Measurements from ENCODE around the gene JAKMIP1. TPM values are rescaled to one million over a fixed set of nuclear protein-coding genes. Genes with fewer than 3 reads are reported as not detected.

Gene JAKMIP1
- total RNA-seq, 1 donor from 2014 or later = 0.54 TPM

GRCh38 chr4:6093671-6094070 lies 106.7 kb downstream of the JAKMIP1 start:
- no peak for TF ChIP-seq CTCF (conservative IDR thresholded peaks at IDR 0.05)
- H3K27ac Mint-ChIP-seq (ENCODE audit: unreplicated experiment) = no peak overlapping the region
- peaks cover 13% of the 10 kb centered on the region for H3K4me1 Mint-ChIP-seq
- peaks cover 9% of the 10 kb centered on the region for H3K27me3 Mint-ChIP-seq (ENCODE audit: low read depth)
- H3K36me3 Mint-ChIP-seq (ENCODE audit: low read depth) = no peaks in the 10 kb centered on the region
- no peaks in the 10 kb centered on the region for H3K9me3 Mint-ChIP-seq
- DNase-seq (ENCODE audit: low read depth, low spot score) = no peak
- H3K4me3 Mint-ChIP-seq = no peak overlapping the region

GRCh38 chr4:6092971-6093370 lies 107.4 kb downstream of the JAKMIP1 start:
- Mint-ChIP-seq H3K4me3 (no peak overlapping the region), H3K27me3 (ENCODE audit: low read depth) (peaks cover 9% of the 10 kb centered on the region), H3K9me3 (no peaks in the 10 kb centered on the region), H3K27ac (ENCODE audit: unreplicated experiment) (no peak overlapping the region), H3K36me3 (ENCODE audit: low read depth) (no peaks in the 10 kb centered on the region), H3K4me1 (peaks cover 13% of the 10 kb centered on the region)
- no peak for TF ChIP-seq CTCF (conservative IDR thresholded peaks at IDR 0.05)
- no peak for DNase-seq (ENCODE audit: low read depth, low spot score)

- no peaks in the 10 kb centered on the region for H3K36me3 Mint-ChIP-seq (ENCODE audit: low read depth)
- DNase-seq (ENCODE audit: low read depth, low spot score) = no peak
These were observed 108.2 kb downstream of the JAKMIP1 start for GRCh38 chr4:6092131-6092530.

GRCh38 chr4:6090931-6091330 lies 109.4 kb downstream of the JAKMIP1 start:
- H3K27ac Mint-ChIP-seq (ENCODE audit: unreplicated experiment) = no peak overlapping the region
- TF ChIP-seq CTCF (conservative IDR thresholded peaks at IDR 0.05) = no peak
- peaks cover 9% of the 10 kb centered on the region for H3K27me3 Mint-ChIP-seq (ENCODE audit: low read depth)
- no peaks in the 10 kb centered on the region for H3K9me3 Mint-ChIP-seq
- no peak for DNase-seq (ENCODE audit: low read depth, low spot score)
- peaks cover 20% of the 10 kb centered on the region for H3K4me1 Mint-ChIP-seq
- no peak overlapping the region for H3K4me3 Mint-ChIP-seq
- no peaks in the 10 kb centered on the region for H3K36me3 Mint-ChIP-seq (ENCODE audit: low read depth)

More at GRCh38 chr4:6092131-6092530, 108.2 kb downstream of the JAKMIP1 start:
- no peak overlapping the region for H3K27ac Mint-ChIP-seq (ENCODE audit: unreplicated experiment)
- H3K4me1 Mint-ChIP-seq = peaks cover 17% of the 10 kb centered on the region
- no peaks in the 10 kb centered on the region for H3K9me3 Mint-ChIP-seq
- H3K4me3 Mint-ChIP-seq = no peak overlapping the region
- no peak for TF ChIP-seq CTCF (conservative IDR thresholded peaks at IDR 0.05)
- H3K27me3 Mint-ChIP-seq (ENCODE audit: low read depth) = peaks cover 9% of the 10 kb centered on the region

- TF ChIP-seq CTCF (conservative IDR thresholded peaks at IDR 0.05) = no peak
- no peak overlapping the region for H3K27ac Mint-ChIP-seq (ENCODE audit: unreplicated experiment)
- peaks cover 9% of the 10 kb centered on the region for H3K27me3 Mint-ChIP-seq (ENCODE audit: low read depth)
- DNase-seq (ENCODE audit: low read depth, low spot score) = no peak
- H3K36me3 Mint-ChIP-seq (ENCODE audit: low read depth) = no peaks in the 10 kb centered on the region
- no peak overlapping the region for H3K4me3 Mint-ChIP-seq
- H3K4me1 Mint-ChIP-seq = peaks cover 22% of the 10 kb centered on the region
- no peaks in the 10 kb centered on the region for H3K9me3 Mint-ChIP-seq
These were observed 111.4 kb downstream of the JAKMIP1 start for GRCh38 chr4:6088950-6089349.
